A673 (cell line): ENCODE data around the gene ST6GALNAC3. TPM values are rescaled to one million over a fixed set of nuclear protein-coding genes. Genes with fewer than 3 reads are reported as not detected.

Source experiments
- BruUV-seq: library from RNA; stranded (reverse); fragments of 400-500 nt; replicated peaks from 2 replicates; lab custom pipeline; 2021; lab: Mats Ljungman, UMichigan
- CTCF ChIA-PET: fragments of 300-600 bp; sonication (Branson Sonifier 250); formaldehyde crosslinking; loops from one replicate; lab custom pipeline; 2022; ENCODE audit warnings: antibody characterized with exemption; lab: Charles Lee
- POLR2A ChIA-PET: fragments of 300-600 bp; sonication (Branson Sonifier 250); formaldehyde crosslinking; loops from one replicate; lab custom pipeline; 2022; ENCODE audit warnings: antibody characterized with exemption; ENCODE audit not compliant: low non-redundant PET; lab: Charles Lee
- DNase-seq: peaks from one replicate; pipeline ENCODE4 v3.0.0-alpha.2; 2015; ENCODE audit warnings: low spot score
- H3K27ac ChIP-seq: fragments of 200-600 bp; sonication (generic); 2 replicates; pipeline ENCODE4 v1.5.1; 2016; ENCODE audit warnings: mixed run types, low read depth, mild to moderate bottlenecking, mixed read lengths, antibody characterized with exemption, low read length; ENCODE audit not compliant: poor library complexity, severe bottlenecking
- H3K27me3 ChIP-seq: fragments of 200-600 bp; sonication (generic); replicated peaks from 2 replicates; pipeline ENCODE4 v1.6.1; 2017; ENCODE audit warnings: mixed run types, low read depth, mild to moderate bottlenecking, mixed read lengths, antibody characterized with exemption, low read length; ENCODE audit not compliant: insufficient read depth, poor library complexity
- H3K36me3 ChIP-seq: fragments of 200-600 bp; sonication (generic); 2 replicates; pipeline ENCODE4 v1.6.1; 2016; ENCODE audit warnings: mixed run types, mild to moderate bottlenecking, mixed read lengths, antibody characterized with exemption, low read length; ENCODE audit not compliant: insufficient read depth, poor library complexity, severe bottlenecking
- H3K4me1 ChIP-seq: fragments of 200-600 bp; sonication (generic); 2 replicates; pipeline ENCODE4 v1.6.1; 2017; ENCODE audit warnings: mixed run types, mild to moderate bottlenecking, mixed read lengths, antibody characterized with exemption, low read length; ENCODE audit not compliant: insufficient read depth, poor library complexity, severe bottlenecking
- H3K4me3 ChIP-seq: fragments of 200-600 bp; sonication (generic); 2 replicates; pipeline ENCODE4 v1.5.1; 2016; ENCODE audit warnings: low read depth, mixed run types, mild to moderate bottlenecking, mixed read lengths, low read length; ENCODE audit not compliant: poor library complexity, severe bottlenecking
- H3K9me3 ChIP-seq: fragments of 200-600 bp; sonication (generic); 2 replicates; pipeline ENCODE4 v1.6.1; 2016; ENCODE audit warnings: mixed run types, low read depth, mild to moderate bottlenecking, mixed read lengths, antibody characterized with exemption, low read length; ENCODE audit not compliant: poor library complexity, severe bottlenecking
- CTCF ChIP-seq: fragments of 300-800, 200-600 bp; sonication (generic); conservative IDR thresholded peaks from 2 replicates; pipeline ENCODE4 v1.5.1; 2017; ENCODE audit warnings: low read depth, mild to moderate bottlenecking, antibody characterized with exemption, low read length, moderate library complexity, mixed read lengths
- EZH2 ChIP-seq: fragments of 200-600 bp; sonication (generic); IDR thresholded peaks from 2 replicates; pipeline ENCODE4 v1.6.1; 2017; ENCODE audit warnings: borderline replicate concordance, low read depth, mild to moderate bottlenecking, mixed read lengths, antibody characterized with exemption, low read length; ENCODE audit not compliant: poor library complexity, severe bottlenecking
- intact Hi-C: fragments of 100-400 bp; cut with micrococcal nuclease; formaldehyde crosslinking; loops from one replicate; pipeline ENCODE4 v1.10.0; 2022; ENCODE audit not compliant: unreplicated experiment
- total RNA-seq: library from RNA; stranded (reverse); gene quantifications from 2 replicates; pipeline ENCODE4 v1.2.3, GENCODE V29; 2021

The ST6GALNAC3 gene
- total RNA-seq, 1 experiment from 2014 or later, result 1.2 TPM

- intact Hi-C loops, result no loop called here
Observed at GRCh38 chr1:76547916-76548315, 473.4 kb downstream of the ST6GALNAC3 start.

GRCh38 chr1:76548513-76549100 is 474.1 kb downstream of the ST6GALNAC3 start:
- POLR2A ChIA-PET, result no interaction called here
- H3K27ac ChIP-seq, result no peak overlapping the region

More at GRCh38 chr1:76547916-76548315, 473.4 kb downstream of the ST6GALNAC3 start:
- BruUV-seq, result no TSS peak
- TF ChIP-seq CTCF (no peak), EZH2 (no peak)
- no peak overlapping the region for H3K4me3 ChIP-seq
- no peaks in the 10 kb centered on the region for H3K4me1 ChIP-seq
- ChIA-PET POLR2A (no interaction called here), CTCF (no interaction called here)
- no peaks in the 10 kb centered on the region for H3K9me3 ChIP-seq
- no peaks in the 10 kb centered on the region for H3K27me3 ChIP-seq
- DNase-seq, result no peak
- no peak overlapping the region for H3K27ac ChIP-seq
- H3K36me3 ChIP-seq, result no peaks in the 10 kb centered on the region

GRCh38 chr1:76554283-76554682 is 479.7 kb downstream of the ST6GALNAC3 start:
- no peak for DNase-seq
- Histone ChIP-seq H3K27ac (no peak overlapping the region), H3K36me3 (no peaks in the 10 kb centered on the region), H3K4me1 (no peaks in the 10 kb centered on the region), H3K9me3 (no peaks in the 10 kb centered on the region), H3K4me3 (no peak overlapping the region), H3K27me3 (peaks cover 10% of the 10 kb centered on the region)
- TF ChIP-seq CTCF (no peak), EZH2 (no peak)
- intact Hi-C loops, result no loop called here
- CTCF ChIA-PET, result no interaction called here
- BruUV-seq, result no TSS peak
- POLR2A ChIA-PET, result no interaction called here

More at GRCh38 chr1:76548513-76549100, 474.1 kb downstream of the ST6GALNAC3 start:
- CTCF ChIA-PET, result no interaction called here
- no peak for TF ChIP-seq EZH2
- no peak for TF ChIP-seq CTCF
- no peaks in the 10 kb centered on the region for H3K36me3 ChIP-seq
- intact Hi-C loops, result no loop called here
- no peaks in the 10 kb centered on the region for H3K27me3 ChIP-seq
- BruUV-seq, result no TSS peak
- no peak overlapping the region for H3K4me3 ChIP-seq
- DNase-seq, result no peak
- H3K9me3 ChIP-seq, result no peaks in the 10 kb centered on the region
- no peaks in the 10 kb centered on the region for H3K4me1 ChIP-seq
